GM13976 (cell line): ENCODE measurements around the gene UNC5B.

Source experiments
- DNase-seq: peaks from one replicate; pipeline ENCODE4 v3.0.0; 2012; ENCODE audit warnings: low spot score
- in situ Hi-C: fragments of 300-500 bp; cut with MboI; formaldehyde crosslinking; loops from one replicate; pipeline ENCODE4 v1.12.0; 2022; ENCODE audit warnings: low sequenced_read_pairs, mixed read lengths, inconsistent platforms; ENCODE audit not compliant: unreplicated experiment
- TF ChIP-seq, protein P1 (sequence below): IDR thresholded peaks from 2 replicates; pipeline ENCODE4 v1.5.1; 2012; ENCODE audit warnings: borderline replicate concordance, mild to moderate bottlenecking; ENCODE audit not compliant: insufficient read depth; ENCODE audit errors: extremely low read depth, missing control alignments, control extremely low read depth

The UNC5B gene

DNA sequence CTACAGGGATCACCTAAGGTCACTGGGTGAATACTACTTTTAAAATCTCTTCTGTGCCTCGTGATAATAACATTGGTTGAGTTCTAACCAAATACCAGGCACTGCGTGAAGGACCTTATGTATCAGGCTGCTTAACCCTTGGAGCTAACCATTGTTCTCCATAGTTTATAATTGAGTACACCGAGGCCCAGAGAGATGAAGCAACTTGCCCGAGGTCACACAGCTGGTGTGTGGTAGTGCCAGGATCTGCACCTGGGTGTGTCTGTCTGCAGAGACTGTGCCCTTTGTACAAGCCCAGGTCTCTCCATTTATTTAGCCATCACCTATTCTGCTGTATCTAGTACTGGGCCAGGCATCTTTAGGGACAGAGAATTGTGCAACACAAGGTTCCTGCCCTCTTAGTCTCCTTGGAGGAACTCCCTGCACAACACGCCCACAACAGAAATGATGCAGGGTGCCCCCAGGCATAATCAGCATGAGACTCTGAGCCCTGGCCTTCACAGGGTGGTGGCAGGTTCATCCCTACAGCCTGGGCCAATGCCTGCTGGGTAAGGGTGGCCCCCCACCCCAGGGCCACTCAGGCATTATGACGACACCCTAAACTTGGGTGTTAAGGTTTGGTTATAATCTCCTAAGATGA, 31.5 kb downstream of the UNC5B start:
- in situ Hi-C loops: no loop called here
- TF ChIP-seq, protein P1, sequence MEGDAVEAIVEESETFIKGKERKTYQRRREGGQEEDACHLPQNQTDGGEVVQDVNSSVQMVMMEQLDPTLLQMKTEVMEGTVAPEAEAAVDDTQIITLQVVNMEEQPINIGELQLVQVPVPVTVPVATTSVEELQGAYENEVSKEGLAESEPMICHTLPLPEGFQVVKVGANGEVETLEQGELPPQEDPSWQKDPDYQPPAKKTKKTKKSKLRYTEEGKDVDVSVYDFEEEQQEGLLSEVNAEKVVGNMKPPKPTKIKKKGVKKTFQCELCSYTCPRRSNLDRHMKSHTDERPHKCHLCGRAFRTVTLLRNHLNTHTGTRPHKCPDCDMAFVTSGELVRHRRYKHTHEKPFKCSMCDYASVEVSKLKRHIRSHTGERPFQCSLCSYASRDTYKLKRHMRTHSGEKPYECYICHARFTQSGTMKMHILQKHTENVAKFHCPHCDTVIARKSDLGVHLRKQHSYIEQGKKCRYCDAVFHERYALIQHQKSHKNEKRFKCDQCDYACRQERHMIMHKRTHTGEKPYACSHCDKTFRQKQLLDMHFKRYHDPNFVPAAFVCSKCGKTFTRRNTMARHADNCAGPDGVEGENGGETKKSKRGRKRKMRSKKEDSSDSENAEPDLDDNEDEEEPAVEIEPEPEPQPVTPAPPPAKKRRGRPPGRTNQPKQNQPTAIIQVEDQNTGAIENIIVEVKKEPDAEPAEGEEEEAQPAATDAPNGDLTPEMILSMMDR: no peak

DNA sequence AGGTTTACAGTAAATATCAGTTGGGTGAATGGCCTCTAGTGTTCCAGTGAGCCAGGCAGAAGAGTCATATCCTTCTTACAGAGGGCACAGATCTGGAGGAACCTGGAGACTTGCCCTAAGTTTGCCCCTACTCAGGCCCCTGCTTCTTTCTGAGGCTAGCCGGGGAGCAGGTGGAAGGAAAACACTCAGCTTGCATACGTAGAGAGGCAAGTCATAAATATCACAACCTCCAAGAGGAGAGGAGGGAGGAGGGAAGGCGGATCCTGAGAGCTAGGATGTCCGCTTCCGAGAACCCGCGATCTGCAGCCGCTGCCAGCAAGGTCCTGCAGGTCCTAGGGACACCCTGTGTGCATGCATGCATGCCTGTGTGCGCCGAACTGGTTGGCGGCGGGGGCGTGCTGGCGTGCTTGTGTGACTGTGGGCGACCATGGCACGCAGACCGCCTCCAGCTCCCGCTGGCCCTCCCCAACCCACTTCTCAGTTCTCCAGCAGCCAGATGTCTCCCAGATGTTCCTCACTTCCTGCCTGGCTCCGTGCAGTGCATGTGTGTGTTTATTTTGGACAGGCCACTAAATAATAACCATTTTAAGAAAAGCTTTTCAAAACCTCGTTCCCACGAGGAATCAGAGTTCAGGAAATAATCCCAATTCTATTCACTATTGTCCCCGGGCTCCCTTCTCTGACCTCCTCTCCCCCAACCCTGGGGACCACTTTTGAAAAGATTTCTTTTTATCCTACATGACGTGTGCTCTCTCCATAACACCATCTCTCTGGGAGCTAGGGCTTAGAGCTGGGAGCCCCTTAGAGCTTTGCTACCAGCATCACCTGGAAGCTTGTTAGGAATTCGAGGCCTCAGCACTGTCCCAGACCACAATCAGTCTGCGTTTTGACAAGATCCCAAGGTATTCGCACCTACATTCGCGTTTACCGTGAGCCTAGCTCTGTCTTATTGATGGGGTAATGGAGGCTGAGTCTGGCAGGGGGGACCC, 32.4 kb downstream of the UNC5B start:
- DNase-seq: no peak
- TF ChIP-seq, protein P1: no peak
- in situ Hi-C loops: no loop called here

More for the DNA sequence above, 31.5 kb downstream of the UNC5B start:
- no peak for DNase-seq

GRCh38 chr10:71245420-71246325, 33.3 kb downstream of the UNC5B start:
- in situ Hi-C loops: no loop called here
- no peak for DNase-seq
- TF ChIP-seq, protein P1: no peak

GRCh38 chr10:71246591-71247413, 34.4 kb downstream of the UNC5B start:
- no peak for DNase-seq
- TF ChIP-seq, protein P1: no peak
- in situ Hi-C loops: no loop called here

GRCh38 chr10:71247414-71247705, 35.0 kb downstream of the UNC5B start:
- in situ Hi-C loops: no loop called here
- TF ChIP-seq, protein P1: no peak
- DNase-seq: no peak
